Smooth muscle cell (in vitro differentiated cells): Measurements from ENCODE around the gene CCNI2. TPM values are rescaled to one million over a fixed set of nuclear protein-coding genes. Genes with fewer than 3 reads are reported as not detected.

Experiments used
- DNase-seq: peaks from one replicate; lab custom pipeline; 2025; ENCODE audit not compliant: unreplicated experiment; lab: John Stamatoyannopoulos, UW
- H2AFZ ChIP-seq: fragments of 200-600 bp; sonication (generic); 2 replicates; pipeline ENCODE4 v1.6.0; 2016; ENCODE audit warnings: antibody characterized with exemption, low read depth, mild to moderate bottlenecking
- H3F3A ChIP-seq: fragments of 200-600 bp; sonication (generic); 2 replicates; pipeline ENCODE4 v1.6.0; 2017; ENCODE audit warnings: antibody characterized with exemption, low read depth
- H3K27ac ChIP-seq: fragments of 200-600 bp; sonication (generic); 2 replicates; pipeline ENCODE4 v1.5.1; 2016; ENCODE audit warnings: low read depth, mild to moderate bottlenecking
- H3K27me3 ChIP-seq: fragments of 200-600 bp; sonication (generic); 2 replicates; pipeline ENCODE4 v1.6.1; 2016; ENCODE audit warnings: low read depth, mild to moderate bottlenecking
- H3K36me3 ChIP-seq: fragments of 200-600 bp; sonication (generic); 2 replicates; pipeline ENCODE4 v1.5.1; 2016; ENCODE audit warnings: low read depth
- H3K4me1 ChIP-seq: fragments of 200-600 bp; sonication (generic); 2 replicates; pipeline ENCODE4 v1.5.1; 2016; ENCODE audit warnings: low read depth
- H3K4me2 ChIP-seq: fragments of 200-600 bp; sonication (generic); 2 replicates; pipeline ENCODE4 v1.6.0; 2016; ENCODE audit warnings: mild to moderate bottlenecking
- H3K4me3 ChIP-seq: fragments of 200-600 bp; sonication (generic); 2 replicates; pipeline ENCODE4 v1.5.1; 2016; ENCODE audit warnings: mild to moderate bottlenecking
- H3K79me2 ChIP-seq: fragments of 200-600 bp; sonication (generic); 2 replicates; pipeline ENCODE4 v1.6.0; 2016; ENCODE audit warnings: low read depth, mild to moderate bottlenecking
- H3K9ac ChIP-seq: fragments of 200-600 bp; sonication (generic); 2 replicates; pipeline ENCODE4 v1.6.0; 2016; ENCODE audit warnings: low read depth
- H3K9me3 ChIP-seq: fragments of 200-600 bp; sonication (generic); replicated peaks from 2 replicates; pipeline ENCODE4 v1.5.1; 2016; ENCODE audit warnings: low read depth
- H4K20me1 ChIP-seq: fragments of 200-600 bp; sonication (generic); 2 replicates; pipeline ENCODE4 v1.6.0; 2016; ENCODE audit warnings: low read depth
- CTCF ChIP-seq: fragments of 200-600 bp; sonication (generic); IDR thresholded peaks from 2 replicates; pipeline ENCODE4 v1.5.1; 2017; ENCODE audit warnings: borderline replicate concordance, mild to moderate bottlenecking, antibody characterized with exemption; ENCODE audit not compliant: insufficient read depth, poor library complexity, severe bottlenecking
- WGBS: methylation state at CpG from one replicate; pipeline ENCODE4 v1.1.7; 2016; ENCODE audit warnings: low lambda C conversion rate; 5-methylcytosine and 5-hydroxymethylcytosine counted together
- polyA plus RNA-seq: library from polyadenylated mRNA; unstranded; fragments of >200 nt; fragmentation: Nextera tagmentation; extraction: Ambion mirVana; gene quantifications from 2 replicates; pipeline ENCODE4 v1.2.1, GENCODE V29; 2016
- total RNA-seq: library from RNA; depleted of rRNA; stranded (reverse); fragments of >200 nt; gene quantifications from 2 replicates; pipeline ENCODE4 v1.2.3, GENCODE V29; 2014

The CCNI2 gene
- total and polyA plus RNA-seq, 2 experiments from 2014 or later, result 0.36 to 0.41 TPM

DNA sequence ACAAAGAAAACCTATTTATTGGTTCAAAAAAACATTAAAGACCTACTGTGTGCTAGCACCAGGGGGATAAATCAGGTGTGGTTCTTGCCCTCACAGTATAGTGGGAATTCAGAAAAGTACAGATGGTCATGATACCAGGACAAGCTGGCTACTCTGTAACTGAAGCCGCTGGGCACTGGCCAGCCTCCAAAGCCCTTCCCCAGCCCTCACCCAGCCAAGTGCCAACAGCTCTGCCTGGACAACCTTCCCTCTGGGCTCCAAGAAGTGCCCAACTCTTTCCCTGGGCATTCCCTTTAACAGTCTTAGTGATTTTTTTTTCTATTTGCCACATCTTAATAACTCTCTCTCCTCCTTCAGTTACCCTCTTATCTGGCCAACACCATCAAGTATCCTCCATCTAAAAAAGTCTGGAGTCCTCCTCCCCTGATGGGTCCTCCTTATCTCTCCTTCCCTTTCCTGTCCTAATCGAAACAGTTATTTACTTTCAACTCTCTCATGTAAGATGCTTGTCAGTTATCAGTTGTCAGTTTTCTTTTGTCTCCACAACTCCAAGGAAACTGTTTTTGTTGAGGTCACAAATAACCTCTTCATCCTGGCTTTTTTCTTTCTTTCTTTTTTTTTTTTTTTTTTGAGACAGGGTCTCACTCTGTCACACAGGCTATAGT, 43.1 kb downstream of the CCNI2 start:
- Histone ChIP-seq H3K27me3 (no peaks in the 10 kb centered on the region), H3F3A (no peaks in the 10 kb centered on the region), H3K79me2 (no peaks in the 10 kb centered on the region), H4K20me1 (no peaks in the 10 kb centered on the region), H3K4me2 (no peak overlapping the region), H3K9ac (no peak overlapping the region), H3K4me1 (no peaks in the 10 kb centered on the region), H3K36me3 (no peaks in the 10 kb centered on the region), H3K4me3 (no peak overlapping the region), H2AFZ (no peak overlapping the region), H3K9me3 (no peaks in the 10 kb centered on the region), H3K27ac (no peak overlapping the region)
- no peak for TF ChIP-seq CTCF
- no peak for DNase-seq
- 67% methylated on average over 2 of the region's 2 CpGs for WGBS

GRCh38 chr5:132791026-132791425, 43.8 kb downstream of the CCNI2 start:
- Histone ChIP-seq H3K4me2 (no peak overlapping the region), H2AFZ (no peak overlapping the region), H3K9ac (no peak overlapping the region), H3K79me2 (no peaks in the 10 kb centered on the region), H3F3A (no peaks in the 10 kb centered on the region), H3K4me3 (no peak overlapping the region), H3K4me1 (no peaks in the 10 kb centered on the region), H3K27ac (no peak overlapping the region), H4K20me1 (no peaks in the 10 kb centered on the region), H3K27me3 (no peaks in the 10 kb centered on the region), H3K36me3 (no peaks in the 10 kb centered on the region), H3K9me3 (no peaks in the 10 kb centered on the region)
- 86% methylated on average over 3 of the region's 3 CpGs for WGBS
- TF ChIP-seq CTCF, result no peak
- no peak for DNase-seq

- H3F3A ChIP-seq, result no peaks in the 10 kb centered on the region
- no peak for DNase-seq
- H3K36me3 ChIP-seq, result no peaks in the 10 kb centered on the region
- no peaks in the 10 kb centered on the region for H3K27me3 ChIP-seq
- H4K20me1 ChIP-seq, result no peaks in the 10 kb centered on the region
- no peaks in the 10 kb centered on the region for H3K4me1 ChIP-seq
- 82% methylated on average over 2 of the region's 2 CpGs for WGBS
- no peak overlapping the region for H3K27ac ChIP-seq
- no peaks in the 10 kb centered on the region for H3K79me2 ChIP-seq
- no peak for TF ChIP-seq CTCF
- no peak overlapping the region for H3K4me2 ChIP-seq
- no peak overlapping the region for H3K4me3 ChIP-seq
- no peak overlapping the region for H3K9ac ChIP-seq
- no peaks in the 10 kb centered on the region for H3K9me3 ChIP-seq
- no peak overlapping the region for H2AFZ ChIP-seq
Observed at GRCh38 chr5:132797651-132798050, 50.4 kb downstream of the CCNI2 start.

DNA sequence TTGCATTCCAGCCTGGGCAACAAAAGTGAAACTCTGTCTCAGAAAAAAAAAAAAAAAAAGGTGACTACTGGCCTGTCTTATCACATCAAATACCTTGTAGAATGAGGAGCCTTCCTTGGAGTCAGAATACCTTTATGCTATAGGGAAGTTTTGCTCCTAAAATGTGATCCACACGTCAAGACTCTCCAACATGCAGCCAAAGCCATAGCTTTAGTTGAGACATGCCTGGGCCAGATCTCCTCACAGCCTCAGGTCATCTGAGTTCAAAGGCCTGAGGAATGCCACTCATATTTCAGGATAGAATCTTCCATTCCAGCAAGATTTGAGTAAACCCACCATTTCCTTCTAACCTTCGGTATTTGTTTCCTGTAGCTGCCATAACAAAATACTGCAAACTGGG, 52.2 kb downstream of the CCNI2 start:
- Histone ChIP-seq H2AFZ (no peak overlapping the region), H3K27me3 (no peaks in the 10 kb centered on the region), H3K9ac (no peak overlapping the region), H3K36me3 (no peaks in the 10 kb centered on the region), H3K79me2 (no peaks in the 10 kb centered on the region), H3K27ac (no peak overlapping the region), H3K4me1 (no peaks in the 10 kb centered on the region), H3K4me3 (no peak overlapping the region), H3K9me3 (no peaks in the 10 kb centered on the region), H3K4me2 (no peak overlapping the region), H4K20me1 (no peaks in the 10 kb centered on the region), H3F3A (no peaks in the 10 kb centered on the region)
- 53% methylated on average over 2 of the region's 2 CpGs for WGBS
- TF ChIP-seq CTCF, result no peak
- no peak for DNase-seq
